Calu3 (cell line): ENCODE results near the gene YIPF2. TPM values are rescaled to one million over a fixed set of nuclear protein-coding genes. Genes with fewer than 3 reads are reported as not detected.

ENCODE experiments used
- BruUV-seq: library from RNA; stranded (reverse); fragments of 400-500 nt; replicated peaks from 2 replicates; lab custom pipeline; 2021; lab: Mats Ljungman, UMichigan
- CTCF ChIA-PET: fragments of 300-600 bp; sonication (Branson Sonifier 250); formaldehyde crosslinking; loops from one replicate; lab custom pipeline; 2022; ENCODE audit warnings: antibody characterized with exemption; lab: Charles Lee
- DNase-seq: peaks from one replicate; pipeline ENCODE4 v3.0.0; 2022
- H3K27ac Mint-ChIP-seq: one replicate; pipeline ENCODE4 v1.8.0; 2022; ENCODE audit warnings: mixed read lengths; ENCODE audit not compliant: unreplicated experiment
- H3K27me3 Mint-ChIP-seq: one replicate; pipeline ENCODE4 v1.8.0; 2022; ENCODE audit warnings: mixed read lengths; ENCODE audit not compliant: unreplicated experiment
- H3K36me3 Mint-ChIP-seq: one replicate; pipeline ENCODE4 v1.8.0; 2022; ENCODE audit warnings: mild to moderate bottlenecking, moderate library complexity, mixed read lengths; ENCODE audit not compliant: insufficient read depth, unreplicated experiment
- H3K4me1 Mint-ChIP-seq: one replicate; pipeline ENCODE4 v1.8.0; 2022; ENCODE audit warnings: mild to moderate bottlenecking, low read depth, mixed read lengths; ENCODE audit not compliant: unreplicated experiment
- H3K4me3 Mint-ChIP-seq: one replicate; pipeline ENCODE4 v1.8.0; 2022; ENCODE audit warnings: mild to moderate bottlenecking, low read depth, moderate library complexity, mixed read lengths; ENCODE audit not compliant: unreplicated experiment
- H3K9me3 Mint-ChIP-seq: one replicate; pipeline ENCODE4 v1.8.0; 2022; ENCODE audit warnings: low read depth, mixed read lengths; ENCODE audit not compliant: unreplicated experiment
- CTCF ChIP-seq: fragments of 200-600 bp; IDR thresholded peaks from one replicate; pipeline ENCODE4 v1.8.0; 2022; ENCODE audit warnings: antibody characterized with exemption; ENCODE audit not compliant: unreplicated experiment
- intact Hi-C: fragments of 100-400 bp; cut with micrococcal nuclease; formaldehyde crosslinking; loops from one replicate; pipeline ENCODE4 v1.10.0; 2022; ENCODE audit not compliant: unreplicated experiment
- total RNA-seq: library from RNA; stranded (reverse); gene quantifications from 2 replicates; pipeline ENCODE4 v1.2.3, GENCODE V29; 2022

Gene YIPF2
- total RNA-seq, 1 experiment from 2014 or later: 37.8 TPM

GRCh38 chr19:10911579-10912363 lies 16.7 kb downstream of the YIPF2 start:
- Mint-ChIP-seq H3K27ac (no peak overlapping the region), H3K4me1 (no peaks in the 10 kb centered on the region), H3K27me3 (no peaks in the 10 kb centered on the region), H3K4me3 (no peak overlapping the region), H3K9me3 (no peaks in the 10 kb centered on the region), H3K36me3 (peaks cover 19% of the 10 kb centered on the region)
- intact Hi-C loops: no loop called here
- CTCF ChIA-PET: no interaction called here
- DNase-seq: no peak
- no TSS peak for BruUV-seq
- TF ChIP-seq CTCF: no peak

- Mint-ChIP-seq H3K27ac (no peak overlapping the region), H3K4me1 (no peaks in the 10 kb centered on the region), H3K4me3 (no peak overlapping the region), H3K27me3 (no peaks in the 10 kb centered on the region), H3K9me3 (no peaks in the 10 kb centered on the region), H3K36me3 (peaks cover 19% of the 10 kb centered on the region)
- CTCF ChIA-PET: no interaction called here
- no TSS peak for BruUV-seq
- intact Hi-C loops: no loop called here
- TF ChIP-seq CTCF: no peak
- DNase-seq: no peak
These were observed 20.0 kb downstream of the YIPF2 start for GRCh38 chr19:10908380-10908960.

- no peak for DNase-seq
- intact Hi-C loops: no loop called here
- Mint-ChIP-seq H3K36me3 (peaks cover 19% of the 10 kb centered on the region), H3K27ac (no peak overlapping the region), H3K4me1 (no peaks in the 10 kb centered on the region), H3K4me3 (no peak overlapping the region), H3K27me3 (no peaks in the 10 kb centered on the region), H3K9me3 (no peaks in the 10 kb centered on the region)
- CTCF ChIA-PET: no interaction called here
- no peak for TF ChIP-seq CTCF
- BruUV-seq: no TSS peak
These were observed 20.5 kb downstream of the YIPF2 start for GRCh38 chr19:10907925-10908324.

- intact Hi-C loops: no loop called here
- peak; percentile 70 for DNase-seq
- H3K27ac Mint-ChIP-seq: peak overlapping the region; percentile 63
- peak overlapping the region; percentile 53 for H3K4me3 Mint-ChIP-seq
- peaks cover 25% of the 10 kb centered on the region for H3K4me1 Mint-ChIP-seq
- CTCF ChIA-PET: interaction anchor here (1.2 kb wide), 1 partner anchor 28 kb away, joined by 3 read pairs; no protein-coding TSS in a partner anchor
- no peak for TF ChIP-seq CTCF
- H3K9me3 Mint-ChIP-seq: no peaks in the 10 kb centered on the region
- H3K27me3 Mint-ChIP-seq: no peaks in the 10 kb centered on the region
- peaks cover 5% of the 10 kb centered on the region for H3K36me3 Mint-ChIP-seq
- no TSS peak for BruUV-seq
These were observed 29.2 kb downstream of the YIPF2 start for GRCh38 chr19:10899151-10899653.
